K562 (cell line): Measurements from ENCODE around the gene RNF6. TPM values are rescaled to one million over a fixed set of nuclear protein-coding genes. Genes with fewer than 3 reads are reported as not detected.

Experiments
- ATAC-seq: fragments of 200-7000 bp; cut with Tn5 transposase; 3 replicates; pipeline ENCODE4 v1.9.1; 2020; ENCODE audit warnings: moderate library complexity
- BruUV-seq: library from RNA; stranded (reverse); fragments of 400-500 nt; replicated peaks from 2 replicates; lab custom pipeline; 2021; lab: Mats Ljungman, UMichigan
- CTCF ChIA-PET: fragments of 300-600 bp; formaldehyde crosslinking; extraction: SDS; loops from one replicate; lab custom pipeline; 2021; ENCODE audit warnings: low intra/inter-chr PET ratio; lab: Yijun Ruan, JAX
- POLR2A ChIA-PET: fragments of 300-600, 350-650 bp; sonication (Branson Sonifier 250); formaldehyde crosslinking; extraction: SDS; loops from one replicate; lab custom pipeline; 2021; ENCODE audit warnings: antibody characterized with exemption, inconsistent platforms; lab: Yijun Ruan, JAX
- DNase-seq, 4 experiments: peaks; one replicate each; pipeline versions ENCODE4 v3.0.0 to v3.0.0-alpha.2; 2011 to 2018; ENCODE audit warnings: low spot score in 3 of 4, mixed read lengths in 3 of 4; ENCODE audit errors: extremely low read depth in 1 of 4
- FAIRE-seq: peaks from 2 replicates; lab custom pipeline; 2011; peaks lifted over from hg19 to GRCh38; lab: Jason Lieb, UNC
- H2AFZ ChIP-seq: 2 replicates; pipeline ENCODE4 v1.6.0; 2011; ENCODE audit warnings: low read depth, low read length, control low read depth, inconsistent platforms
- H3K27ac ChIP-seq: fragments of 200-600 bp; 3 replicates; pipeline ENCODE4 v1.8.0; 2011; ENCODE audit warnings: low read depth, mild to moderate bottlenecking, control low read depth, inconsistent platforms, low read length, moderate library complexity, mixed read lengths; ENCODE audit errors: extremely low read depth
- H3K27me3 ChIP-seq, 2 experiments: fragments of 300-600 bp in 1 of 2; 2 replicates in 1 of 2; 3 replicates in 1 of 2; pipeline versions ENCODE4 v1.6.0 to v1.8.0; 2011; ENCODE audit warnings: inconsistent platforms in 2 of 2, low read length in 2 of 2, mild to moderate bottlenecking in 1 of 2, mixed read lengths in 1 of 2, moderate library complexity in 1 of 2; ENCODE audit not compliant: control insufficient read depth in 2 of 2, insufficient read depth in 2 of 2
- H3K36me3 ChIP-seq: fragments of 300-600 bp; 3 replicates; pipeline ENCODE4 v1.8.0; 2011; ENCODE audit warnings: mild to moderate bottlenecking, low read length, inconsistent platforms; ENCODE audit not compliant: control insufficient read depth, insufficient read depth
- H3K4me1 ChIP-seq, 2 experiments: fragments of 200-600 bp in 1 of 2; replicated peaks in 1 of 2; 2 replicates in 1 of 2; 3 replicates in 1 of 2; pipeline versions ENCODE4 v1.5.1 to v1.8.0; 2011; ENCODE audit warnings: inconsistent platforms in 2 of 2, low read length in 2 of 2, mild to moderate bottlenecking in 1 of 2, mixed read lengths in 1 of 2, moderate library complexity in 1 of 2; ENCODE audit not compliant: control insufficient read depth in 2 of 2, insufficient read depth in 2 of 2
- H3K4me2 ChIP-seq: 2 replicates; pipeline ENCODE4 v1.6.1; 2011; ENCODE audit warnings: low read length, control low read depth, inconsistent platforms, mixed read lengths; ENCODE audit not compliant: insufficient read depth
- H3K4me3 ChIP-seq: fragments of 200-600 bp; sonication (generic), shearing (Covaris generic); 2 replicates; pipeline ENCODE4 v1.5.1; 2016; ENCODE audit warnings: control low read depth, inconsistent platforms
- H3K79me2 ChIP-seq: fragments of 200-600 bp; 3 replicates; pipeline ENCODE4 v1.8.0; 2011; ENCODE audit warnings: low read length, inconsistent platforms; ENCODE audit not compliant: control insufficient read depth, insufficient read depth
- H3K9ac ChIP-seq, 2 experiments: 2 replicates each; pipeline versions ENCODE4 v1.6.0 to v1.6.1; 2011; ENCODE audit warnings: low read depth in 2 of 2, low read length in 2 of 2, control low read depth in 1 of 2, inconsistent platforms in 1 of 2, mild to moderate bottlenecking in 1 of 2, mixed read lengths in 1 of 2; ENCODE audit not compliant: insufficient read depth in 1 of 2
- H3K9me1 ChIP-seq: one replicate; pipeline ENCODE4 v1.6.0; 2011; ENCODE audit warnings: inconsistent platforms, mild to moderate bottlenecking, low read length, moderate library complexity; ENCODE audit not compliant: control insufficient read depth, insufficient read depth
- H3K9me3 ChIP-seq: replicated peaks from 2 replicates; pipeline ENCODE4 v1.5.1; 2011; ENCODE audit warnings: low read depth, low read length, inconsistent platforms; ENCODE audit not compliant: control insufficient read depth, insufficient read depth
- H4K20me1 ChIP-seq: replicated peaks from 2 replicates; pipeline ENCODE4 v1.6.1; 2011; ENCODE audit warnings: low read length, inconsistent platforms, mixed read lengths; ENCODE audit not compliant: control insufficient read depth, insufficient read depth
- ETS2 ChIP-seq: IDR thresholded peaks from 2 replicates; pipeline ENCODE4 v1.6.1; 2016; ENCODE audit warnings: borderline replicate concordance, missing genetic modification characterization, mild to moderate bottlenecking, moderate library complexity, missing compliant biosample characterization; ENCODE audit not compliant: poor library complexity, severe bottlenecking
- FOXM1 ChIP-seq, 2 experiments: fragments of 450-650 bp in 1 of 2; sonication (generic) in 1 of 2; formaldehyde crosslinking in 1 of 2; IDR thresholded peaks; 2 replicates each; pipeline versions ENCODE4 v1.6.1 to v1.9.0; 2017 to 2022; ENCODE audit warnings: low read depth in 2 of 2, mild to moderate bottlenecking in 2 of 2, missing genetic modification reagents in 1 of 2, moderate library complexity in 1 of 2
- GABPA ChIP-seq: fragments of 200-800 bp; sonication (Bioruptor generic); conservative IDR thresholded peaks from 2 replicates; pipeline ENCODE4 v1.6.1; 2016; ENCODE audit warnings: low read depth, missing genetic modification characterization, missing compliant biosample characterization
- GATAD2A ChIP-seq: fragments of 450-650 bp; IDR thresholded peaks from 2 replicates; pipeline ENCODE4 v1.6.1; 2017
- MEF2A ChIP-seq: IDR thresholded peaks from 2 replicates; pipeline ENCODE4 v1.6.1; 2011; ENCODE audit warnings: low read depth, mild to moderate bottlenecking, low read length, moderate library complexity; ENCODE audit not compliant: control insufficient read depth
- PURB ChIP-seq: sonication (generic); formaldehyde crosslinking; IDR thresholded peaks from 2 replicates; pipeline ENCODE4 v1.9.0; 2021; ENCODE audit warnings: low read depth, mild to moderate bottlenecking, missing genetic modification reagents
- RAD21 ChIP-seq, 2 experiments: fragments of 250-450 bp in 1 of 2; fragments of 450-650 bp in 1 of 2; sonication (Bioruptor Pico) in 1 of 2; formaldehyde crosslinking in 1 of 2; IDR thresholded peaks in 1 of 2; conservative IDR thresholded peaks in 1 of 2; 2 replicates each; pipeline versions ENCODE4 v1.4.0 to v1.8.0; 2020 to 2022; ENCODE audit warnings: mild to moderate bottlenecking in 2 of 2, moderate library complexity in 1 of 2
- RBM25 ChIP-seq: fragments of 200-400 bp; formaldehyde crosslinking; IDR thresholded peaks from 2 replicates; pipeline ENCODE4 v1.6.1; 2018; ENCODE audit warnings: low read length, low read depth, moderate library complexity; ENCODE audit not compliant: severe bottlenecking
- SETDB1 ChIP-seq: IDR thresholded peaks from one replicate; pipeline ENCODE4 v1.6.1; 2012; ENCODE audit warnings: low read length, control low read depth, inconsistent platforms
- SRSF3 ChIP-seq: fragments of 200-400 bp; formaldehyde crosslinking; IDR thresholded peaks from 2 replicates; pipeline ENCODE4 v1.6.1; 2016; ENCODE audit warnings: mild to moderate bottlenecking, low read length, moderate library complexity; ENCODE audit not compliant: insufficient read depth
- TGIF2 ChIP-seq: sonication (generic); formaldehyde crosslinking; IDR thresholded peaks from 2 replicates; pipeline ENCODE4 v1.8.1; 2022; ENCODE audit warnings: mild to moderate bottlenecking, missing genetic modification reagents, moderate library complexity
- WGBS: fragments of 100-300 bp; shearing (Covaris generic); methylation state at CpG from one replicate; pipeline ENCODE4 v1.1.6; 2016; ENCODE audit warnings: low coverage, mixed read lengths; ENCODE audit not compliant: insufficient coverage; ENCODE audit errors: missing lambda C conversion rate; 5-methylcytosine and 5-hydroxymethylcytosine counted together
- in situ Hi-C: fragments of 300-500 bp; cut with MboI; formaldehyde crosslinking; loops from 4 replicates; pipeline ENCODE4 v1.15.0; 2018; ENCODE audit warnings: inconsistent platforms, mixed read lengths
- intact Hi-C: fragments of 100-400 bp; cut with micrococcal nuclease; formaldehyde crosslinking; loops from 2 replicates; pipeline ENCODE4 v1.14.2; 2022
- polyA plus RNA-seq, 8 experiments: library from polyadenylated mRNA; depleted of rRNA in 4 of 8; stranded (reverse) in 5 of 8; unstranded in 3 of 8; fragments of >200 nt; fragmentation: Nextera tagmentation in 2 of 8; fragmentation: Illumina TruSeq in 1 of 8; extraction: Ambion mirVana in 2 of 8; extraction: Trizol in 1 of 8; gene quantifications; 2 replicates each; pipeline versions ENCODE4 v1.2.1 to v1.2.3, GENCODE V29; 2011 to 2014; ENCODE audit warnings: inconsistent platforms in 1 of 8, missing spikeins in 1 of 8
- total RNA-seq, 7 experiments: library from RNA; depleted of rRNA in 6 of 7; stranded (reverse); fragments of >200 nt in 6 of 7; fragmentation: Illumina TruSeq in 2 of 7; extraction: Trizol in 2 of 7; gene quantifications; 2 replicates each; pipeline versions ENCODE4 v1.2.1 to v1.2.3, GENCODE V29; 2011 to 2021; ENCODE audit warnings: low replicate concordance in 1 of 7
- TF ChIP-seq, protein P1 (sequence below), 2 experiments: IDR thresholded peaks in 1 of 2; conservative IDR thresholded peaks in 1 of 2; 2 replicates each; pipeline ENCODE4 v1.6.1; 2016; ENCODE audit warnings: low read depth in 2 of 2, mild to moderate bottlenecking in 1 of 2, missing compliant biosample characterization in 1 of 2, missing genetic modification characterization in 1 of 2, moderate library complexity in 1 of 2
- TF ChIP-seq, protein P2 (sequence below), 2 experiments: fragments of 200-800 bp in 1 of 2; sonication (Bioruptor generic) in 1 of 2; sonication (generic) in 1 of 2; formaldehyde crosslinking in 1 of 2; IDR thresholded peaks in 1 of 2; conservative IDR thresholded peaks in 1 of 2; 2 replicates each; pipeline versions ENCODE4 v1.5.0 to v1.6.1; 2016 to 2020; ENCODE audit warnings: missing compliant biosample characterization in 1 of 2, missing genetic modification characterization in 1 of 2, missing genetic modification reagents in 1 of 2
- TF ChIP-seq, protein P3 (sequence below), 2 experiments: fragments of 450-650 bp in 1 of 2; sonication (generic) in 1 of 2; formaldehyde crosslinking in 1 of 2; IDR thresholded peaks in 1 of 2; conservative IDR thresholded peaks in 1 of 2; 2 replicates each; pipeline versions ENCODE4 v1.6.1 to v1.8.1; 2016 to 2023; ENCODE audit warnings: mild to moderate bottlenecking in 2 of 2, moderate library complexity in 2 of 2, inconsistent platforms in 1 of 2, missing genetic modification reagents in 1 of 2

RNF6 gene
- total and polyA plus RNA-seq, 9 of the 15 experiments (the other 6 are each of a cell fraction or from before 2014, with no cell fraction given), result 12.0 to 31.4 (median 22.3) TPM

DNA sequence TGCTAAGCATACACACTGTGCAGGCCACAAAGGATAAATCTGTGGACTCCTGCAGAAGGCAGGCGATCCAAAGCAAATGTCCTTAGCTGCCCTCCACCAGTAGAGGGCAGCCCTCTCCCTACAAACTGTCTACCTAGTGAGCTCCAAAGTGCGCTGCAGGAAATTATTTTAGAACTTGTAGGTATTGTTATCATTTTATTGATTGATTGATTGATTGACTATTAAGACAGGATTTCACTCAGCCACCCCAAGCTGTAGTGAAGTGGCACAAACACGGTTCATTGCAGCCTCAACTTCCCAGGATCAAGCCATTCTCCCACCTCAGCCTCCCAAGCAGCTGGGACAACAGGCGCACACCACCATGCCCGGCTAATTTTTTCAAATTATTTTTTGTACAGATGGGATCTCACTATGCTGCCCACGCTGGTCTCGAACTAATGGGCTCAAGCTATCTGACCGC lies 37.3 kb downstream of the RNF6 start:
- no peaks in the 10 kb centered on the region for H3K79me2 ChIP-seq
- no peak overlapping the region for H3K4me2 ChIP-seq
- H3K9me1 ChIP-seq, result no peaks in the 10 kb centered on the region
- in situ Hi-C loops, result loop anchor here (5.0 to 25.0 kb wide), 3 partner anchors 302 to 752 kb away; no protein-coding TSS in a partner anchor
- H2AFZ ChIP-seq, result no peak overlapping the region
- no peaks in the 10 kb centered on the region for H3K9me3 ChIP-seq
- H3K27ac ChIP-seq, result no peak overlapping the region
- no peaks in the 10 kb centered on the region for H3K36me3 ChIP-seq
- ChIA-PET CTCF (interaction anchor here (0.7 to 2.7 kb wide), 3 partner anchors 310 to 514 kb away, joined by 4 to 26 read pairs (median 7); no protein-coding TSS in a partner anchor), POLR2A (interaction anchor here (0.9 kb wide), 2 partner anchors 303 to 514 kb away, joined by 3 read pairs; no protein-coding TSS in a partner anchor)
- H4K20me1 ChIP-seq, result no peaks in the 10 kb centered on the region
- WGBS, result 43% methylated on average over 8 of the region's 8 CpGs
- intact Hi-C loops, result loop anchor here (1.0 kb wide), 2 partner anchors 311 to 513 kb away; no protein-coding TSS in a partner anchor
- H3K27me3 ChIP-seq, result no peaks in the 10 kb centered on the region; a peak in 1 of 5 replicates
- no peak overlapping the region for H3K9ac ChIP-seq
- DNase-seq (peak; percentile 33 to 78 (median 47)), ATAC-seq (peak; percentile 75), FAIRE-seq (peak; percentile 88)
- BruUV-seq, result no TSS peak
- peaks cover 3 to 11% of the 10 kb centered on the region in 2 experiments; a peak in 2 of 5 replicates for H3K4me1 ChIP-seq
- H3K4me3 ChIP-seq, result no peak overlapping the region
- TF ChIP-seq ETS2 (tag) (no peak), GABPA (tag) (no peak), GATAD2A (no peak), RBM25 (no peak), FOXM1 (IDR thresholded peaks at IDR 0.05; ENCODE audit: low read depth) (no peak), FOXM1 (CRISPR knock-in tag; IDR thresholded peaks at IDR 0.05; ENCODE audit: low read depth) (no peak), TGIF2 (CRISPR knock-in tag) (no peak), PURB (no peak), MEF2A (no peak), SETDB1 (no peak), RAD21 (CRISPR knock-in tag; conservative IDR thresholded peaks at IDR 0.05 in 1 of 2, IDR thresholded peaks at IDR 0.05 in 1 of 2) (peak; percentile 63 to 81), SRSF3 (no peak)
- TF ChIP-seq, protein P1, sequence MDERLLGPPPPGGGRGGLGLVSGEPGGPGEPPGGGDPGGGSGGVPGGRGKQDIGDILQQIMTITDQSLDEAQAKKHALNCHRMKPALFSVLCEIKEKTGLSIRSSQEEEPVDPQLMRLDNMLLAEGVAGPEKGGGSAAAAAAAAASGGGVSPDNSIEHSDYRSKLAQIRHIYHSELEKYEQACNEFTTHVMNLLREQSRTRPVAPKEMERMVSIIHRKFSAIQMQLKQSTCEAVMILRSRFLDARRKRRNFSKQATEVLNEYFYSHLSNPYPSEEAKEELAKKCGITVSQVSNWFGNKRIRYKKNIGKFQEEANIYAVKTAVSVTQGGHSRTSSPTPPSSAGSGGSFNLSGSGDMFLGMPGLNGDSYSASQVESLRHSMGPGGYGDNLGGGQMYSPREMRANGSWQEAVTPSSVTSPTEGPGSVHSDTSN (CRISPR knock-in tag; IDR thresholded peaks at IDR 0.05; ENCODE audit: low read depth), result no peak
- TF ChIP-seq, protein P1 (tag; conservative IDR thresholded peaks at IDR 0.05; ENCODE audit: low read depth), result 0 out of 2 replicates have a peak, but pooled peaks have one; percentile 13
- TF ChIP-seq, protein P2, sequence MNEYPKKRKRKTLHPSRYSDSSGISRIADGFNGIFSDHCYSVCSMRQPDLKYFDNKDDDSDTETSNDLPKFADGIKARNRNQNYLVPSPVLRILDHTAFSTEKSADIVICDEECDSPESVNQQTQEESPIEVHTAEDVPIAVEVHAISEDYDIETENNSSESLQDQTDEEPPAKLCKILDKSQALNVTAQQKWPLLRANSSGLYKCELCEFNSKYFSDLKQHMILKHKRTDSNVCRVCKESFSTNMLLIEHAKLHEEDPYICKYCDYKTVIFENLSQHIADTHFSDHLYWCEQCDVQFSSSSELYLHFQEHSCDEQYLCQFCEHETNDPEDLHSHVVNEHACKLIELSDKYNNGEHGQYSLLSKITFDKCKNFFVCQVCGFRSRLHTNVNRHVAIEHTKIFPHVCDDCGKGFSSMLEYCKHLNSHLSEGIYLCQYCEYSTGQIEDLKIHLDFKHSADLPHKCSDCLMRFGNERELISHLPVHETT (CRISPR knock-in tag; conservative IDR thresholded peaks at IDR 0.05 in 1 of 2, IDR thresholded peaks at IDR 0.05 in 1 of 2), result no peak
- TF ChIP-seq, protein P3, sequence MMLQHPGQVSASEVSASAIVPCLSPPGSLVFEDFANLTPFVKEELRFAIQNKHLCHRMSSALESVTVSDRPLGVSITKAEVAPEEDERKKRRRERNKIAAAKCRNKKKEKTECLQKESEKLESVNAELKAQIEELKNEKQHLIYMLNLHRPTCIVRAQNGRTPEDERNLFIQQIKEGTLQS (IDR thresholded peaks at IDR 0.05), result no peak
- TF ChIP-seq, protein P3 (CRISPR knock-in tag; conservative IDR thresholded peaks at IDR 0.05), result no peak
